Measurements from ENCODE around the gene TCF4. TPM values are rescaled to one million over a fixed set of nuclear protein-coding genes. Genes with fewer than 3 reads are reported as not detected.

Gene TCF4
- total and polyA plus RNA-seq, 2 donors (not counting 1 experiment from before 2014, with no cell fraction given) = 68.5 to 353 TPM

- Histone ChIP-seq H3K27me3 (replicated peaks in 1 of 4; ENCODE audit: control extremely low read depth in 1 of 4, control insufficient read depth in 3 of 4, insufficient read depth in 4 of 4, low read length in 3 of 4) (no peaks in the 10 kb centered on the region), H3K4me1 (ENCODE audit: control insufficient read depth in 2 of 2, insufficient read depth in 2 of 2, low read length in 2 of 2) (peaks cover 0 to 3% of the 10 kb centered on the region in 2 donors), H3K4me2 (replicated peaks; ENCODE audit: low read depth, low read length, poor library complexity, severe bottlenecking) (no peak overlapping the region), H3K36me3 (replicated peaks in 1 of 2; ENCODE audit: control extremely low read depth in 1 of 2, control insufficient read depth in 1 of 2, extremely low read depth in 1 of 2, insufficient read depth in 2 of 2, low read length in 1 of 2) (peaks cover 0 to 2% of the 10 kb centered on the region in 2 experiments), H4K20me1 (ENCODE audit: control insufficient read depth, insufficient read depth, low read length, poor library complexity, severe bottlenecking) (no peaks in the 10 kb centered on the region), H2AFZ (ENCODE audit: insufficient read depth, low read depth, low read length, poor library complexity, severe bottlenecking) (no peak overlapping the region), H3K4me3 (ENCODE audit: control extremely low read depth in 1 of 5, extremely low read depth in 1 of 5, insufficient read depth in 1 of 5, low read depth in 2 of 5, low read length in 4 of 5) (no peak overlapping the region), H3K79me2 (ENCODE audit: control insufficient read depth, insufficient read depth, low read length) (no peaks in the 10 kb centered on the region), H3K9ac (ENCODE audit: low read length) (no peak overlapping the region), H3K27ac (ENCODE audit: low read length in 2 of 2) (no peak overlapping the region), H3K9me3 (ENCODE audit: control extremely low read depth in 1 of 3, control insufficient read depth in 2 of 3, insufficient read depth in 1 of 3, low read length in 2 of 3) (no peaks in the 10 kb centered on the region)
- POLR2A ChIA-PET = no interaction called here
- no CpG with 5 or more reads among the region's 3 CpGs for WGBS (ENCODE audit: insufficient coverage)
- CTCF ChIA-PET = no interaction called here
- Mint-ChIP-seq H3K4me3 (no peak overlapping the region), H3K9me3 (ENCODE audit: insufficient read depth) (no peaks in the 10 kb centered on the region), H3K4me1 (peaks cover 14% of the 10 kb centered on the region), H3K27me3 (no peaks in the 10 kb centered on the region), H3K27ac (no peak overlapping the region)
- DNase-seq (no peak), ATAC-seq (ENCODE audit: low read depth) (no peak)
- no peak for TF ChIP-seq CTCF (IDR thresholded peaks at IDR 0.05)
- TF ChIP-seq EZH2 (IDR thresholded peaks at IDR 0.05; ENCODE audit: borderline replicate concordance, insufficient read depth, low read depth, low read length, poor library complexity, severe bottlenecking) = no peak
- intact Hi-C loops (cut with micrococcal nuclease) = no loop called here
Observed at GRCh38 chr18:55346387-55346786, 241.6 kb downstream of the TCF4 start.

GRCh38 chr18:55345103-55345950 lies 242.7 kb downstream of the TCF4 start:
- Mint-ChIP-seq H3K27me3 (no peaks in the 10 kb centered on the region), H3K9me3 (ENCODE audit: insufficient read depth) (no peaks in the 10 kb centered on the region), H3K27ac (no peak overlapping the region), H3K4me1 (peaks cover 13% of the 10 kb centered on the region), H3K4me3 (no peak overlapping the region)
- peaks cover 0 to 3% of the 10 kb centered on the region in 2 donors for H3K4me1 ChIP-seq (ENCODE audit: control insufficient read depth in 2 of 2, insufficient read depth in 2 of 2, low read length in 2 of 2)
- intact Hi-C loops (cut with micrococcal nuclease) = no loop called here
- H3K27me3 ChIP-seq (replicated peaks in 1 of 4; ENCODE audit: control extremely low read depth in 1 of 4, control insufficient read depth in 3 of 4, insufficient read depth in 4 of 4, low read length in 3 of 4) = no peaks in the 10 kb centered on the region
- ATAC-seq (ENCODE audit: low read depth) = no peak
- no peaks in the 10 kb centered on the region for H3K79me2 ChIP-seq (ENCODE audit: control insufficient read depth, insufficient read depth, low read length)
- ChIA-PET POLR2A (interaction anchor here (1.3 kb wide), 1 partner anchor 75 kb away, joined by 3 read pairs; no protein-coding TSS in a partner anchor), CTCF (interaction anchor here (0.6 to 2.9 kb wide), 4 partner anchors 10 to 1229 kb away, joined by 3 to 11 read pairs (median 6); no protein-coding TSS in a partner anchor)
- DNase-seq = no peak
- no peaks in the 10 kb centered on the region for H4K20me1 ChIP-seq (ENCODE audit: control insufficient read depth, insufficient read depth, low read length, poor library complexity, severe bottlenecking)
- H3K9ac ChIP-seq (ENCODE audit: low read length) = no peak overlapping the region
- no CpG with 5 or more reads among the region's 7 CpGs for WGBS (ENCODE audit: insufficient coverage)
- no peak overlapping the region for H3K27ac ChIP-seq (ENCODE audit: low read length in 2 of 2)
- no peak overlapping the region for H3K4me2 ChIP-seq (replicated peaks; ENCODE audit: low read depth, low read length, poor library complexity, severe bottlenecking)
- H2AFZ ChIP-seq (ENCODE audit: insufficient read depth, low read depth, low read length, poor library complexity, severe bottlenecking) = no peak overlapping the region
- H3K9me3 ChIP-seq (ENCODE audit: control extremely low read depth in 1 of 3, control insufficient read depth in 2 of 3, insufficient read depth in 1 of 3, low read length in 2 of 3) = no peaks in the 10 kb centered on the region
- TF ChIP-seq EZH2 (IDR thresholded peaks at IDR 0.05; ENCODE audit: borderline replicate concordance, insufficient read depth, low read depth, low read length, poor library complexity, severe bottlenecking) (no peak), CTCF (IDR thresholded peaks at IDR 0.05) (no peak)
- no peak overlapping the region for H3K4me3 ChIP-seq (ENCODE audit: control extremely low read depth in 1 of 5, extremely low read depth in 1 of 5, insufficient read depth in 1 of 5, low read depth in 2 of 5, low read length in 4 of 5)
- peaks cover 0 to 2% of the 10 kb centered on the region in 2 experiments for H3K36me3 ChIP-seq (replicated peaks in 1 of 2; ENCODE audit: control extremely low read depth in 1 of 2, control insufficient read depth in 1 of 2, extremely low read depth in 1 of 2, insufficient read depth in 2 of 2, low read length in 1 of 2)

Data from B cell (primary cell).